Ishikawa (cell line): ENCODE data around the gene DNAAF2.
A peak's percentile ranks its signal among the peaks of the same experiment; 100 is the strongest.

Source experiments
- CEBPB ChIP-seq: IDR thresholded peaks from 2 replicates; pipeline ENCODE4 v1.6.1; 2012
- CREB1 ChIP-seq: IDR thresholded peaks from 2 replicates; pipeline ENCODE4 v1.6.1; 2012; ENCODE audit warnings: low read depth
- EGR1 ChIP-seq: IDR thresholded peaks from 2 replicates; pipeline ENCODE4 v1.6.1; 2012
- EP300 ChIP-seq: IDR thresholded peaks from 2 replicates; pipeline ENCODE4 v1.6.1; 2012; ENCODE audit warnings: borderline replicate concordance
- FOXM1 ChIP-seq: IDR thresholded peaks from 2 replicates; pipeline ENCODE4 v1.6.1; 2012; ENCODE audit warnings: low read depth, borderline replicate concordance
- MAX ChIP-seq: IDR thresholded peaks from 2 replicates; pipeline ENCODE4 v1.6.1; 2012
- NFIC ChIP-seq: IDR thresholded peaks from 2 replicates; pipeline ENCODE4 v1.6.1; 2012
- RAD21 ChIP-seq: IDR thresholded peaks from 2 replicates; pipeline ENCODE4 v1.6.1; 2012; ENCODE audit warnings: low read depth
- REST ChIP-seq: IDR thresholded peaks from 2 replicates; pipeline ENCODE4 v1.6.1; 2012; ENCODE audit warnings: low read depth, mild to moderate bottlenecking
- TAF1 ChIP-seq: IDR thresholded peaks from 2 replicates; pipeline ENCODE4 v1.6.1; 2012; ENCODE audit warnings: low read depth, mild to moderate bottlenecking
- TCF12 ChIP-seq: IDR thresholded peaks from 2 replicates; pipeline ENCODE4 v1.6.1; 2012; ENCODE audit warnings: low read depth
- TEAD4 ChIP-seq: IDR thresholded peaks from 2 replicates; pipeline ENCODE4 v1.6.1; 2012
- USF1 ChIP-seq: IDR thresholded peaks from 2 replicates; pipeline ENCODE4 v1.6.1; 2012
- YY1 ChIP-seq: IDR thresholded peaks from 2 replicates; pipeline ENCODE4 v1.6.1; 2012; ENCODE audit warnings: low read depth
- ZBTB7A ChIP-seq: IDR thresholded peaks from 2 replicates; pipeline ENCODE4 v1.6.1; 2012; ENCODE audit warnings: low read depth

Gene DNAAF2

GRCh38 chr14:49614196-49614595 is 20.8 kb downstream of the DNAAF2 start:
- TF ChIP-seq FOXM1 (no peak), CREB1 (no peak), TAF1 (no peak)

- TF ChIP-seq YY1: no peak
- TF ChIP-seq FOXM1: no peak
- TF ChIP-seq TCF12: no peak
- no peak for TF ChIP-seq CREB1
- no peak for TF ChIP-seq USF1
- no peak for TF ChIP-seq EGR1
- no peak for TF ChIP-seq CEBPB
- TF ChIP-seq ZBTB7A: no peak
- TF ChIP-seq EP300: no peak
- no peak for TF ChIP-seq RAD21
- no peak for TF ChIP-seq REST
- no peak for TF ChIP-seq MAX
- TF ChIP-seq TEAD4: no peak
These were observed 22.4 kb downstream of the DNAAF2 start for GRCh38 chr14:49612671-49613070.

GRCh38 chr14:49612251-49612650 is 22.8 kb downstream of the DNAAF2 start:
- TF ChIP-seq CREB1: no peak
- no peak for TF ChIP-seq RAD21
- TF ChIP-seq TEAD4: no peak
- no peak for TF ChIP-seq EP300
- no peak for TF ChIP-seq CEBPB
- no peak for TF ChIP-seq NFIC
- TF ChIP-seq TCF12: no peak
- no peak for TF ChIP-seq TAF1
- TF ChIP-seq EGR1: no peak
- TF ChIP-seq YY1: no peak
- TF ChIP-seq USF1: no peak
- no peak for TF ChIP-seq FOXM1
- TF ChIP-seq REST: no peak
- TF ChIP-seq ZBTB7A: no peak
- no peak for TF ChIP-seq MAX

GRCh38 chr14:49607583-49607982 is 27.5 kb downstream of the DNAAF2 start:
- TF ChIP-seq ZBTB7A (no peak), RAD21 (no peak), USF1 (no peak)

GRCh38 chr14:49598485-49599300 is 36.4 kb downstream of the DNAAF2 start, which contains the start of gene LRR1:
Gene LRR1, plus strand, starts transcription at chr14:49598940. Its CDS starts 81 bp downstream, at chr14:49599021.
- TF ChIP-seq CREB1 (no peak; the same call in 1 of the 2 replicates), CEBPB (no peak), TAF1 (peak; percentile 98), FOXM1 (no peak; the same call in 1 of the 2 replicates), NFIC (peak; percentile 32; the same call in 1 of the 2 replicates), EP300 (no peak), RAD21 (no peak), EGR1 (no peak), TEAD4 (peak; percentile 30), MAX (peak; percentile 87), YY1 (peak; percentile 92), USF1 (no peak), ZBTB7A (no peak), REST (no peak), TCF12 (0 out of 2 replicates have a peak, but pooled peaks have one; percentile 33)
